Trophoblast cell (in vitro differentiated cells and primary cell): ENCODE results near the gene SPTSSA.

Source experiments
- DNase-seq, 2 donors: peaks; one replicate each; pipeline ENCODE4 v3.0.0-alpha.2; 2016
- H2AFZ ChIP-seq: 2 replicates; pipeline ENCODE4 v1.6.1; 2013; ENCODE audit warnings: low read length, moderate library complexity, mild to moderate bottlenecking; ENCODE audit not compliant: insufficient read depth, poor library complexity
- H2AK5ac ChIP-seq: 2 replicates; pipeline ENCODE4 v1.6.1; 2013; ENCODE audit warnings: mild to moderate bottlenecking, low read length
- H2BK120ac ChIP-seq: 2 replicates; pipeline ENCODE4 v1.6.1; 2013; ENCODE audit warnings: low read length, mild to moderate bottlenecking, moderate library complexity; ENCODE audit not compliant: insufficient read depth, poor library complexity
- H2BK12ac ChIP-seq: 2 replicates; pipeline ENCODE4 v1.6.1; 2013; ENCODE audit warnings: mild to moderate bottlenecking, low read length, moderate library complexity
- H2BK5ac ChIP-seq: 2 replicates; pipeline ENCODE4 v1.6.1; 2013; ENCODE audit warnings: low read length, low read depth, moderate library complexity, mild to moderate bottlenecking; ENCODE audit not compliant: poor library complexity
- H3K14ac ChIP-seq: 2 replicates; pipeline ENCODE4 v1.6.1; 2013; ENCODE audit warnings: mild to moderate bottlenecking, low read length
- H3K18ac ChIP-seq: 2 replicates; pipeline ENCODE4 v1.6.1; 2013; ENCODE audit warnings: mild to moderate bottlenecking, low read length
- H3K23ac ChIP-seq: 2 replicates; pipeline ENCODE4 v1.6.1; 2013; ENCODE audit warnings: low read length
- H3K27ac ChIP-seq: 2 replicates; pipeline ENCODE4 v1.5.1; 2013; ENCODE audit warnings: low read depth, mild to moderate bottlenecking, inconsistent platforms, low read length, moderate library complexity
- H3K27me3 ChIP-seq: 2 replicates; pipeline ENCODE4 v1.6.1; 2013; ENCODE audit warnings: inconsistent platforms, mild to moderate bottlenecking, low read length, moderate library complexity; ENCODE audit not compliant: insufficient read depth
- H3K36me3 ChIP-seq, 2 experiments: 1 replicate in 1 of 2; 2 replicates in 1 of 2; pipeline ENCODE4 v1.6.1; 2013; ENCODE audit warnings: low read length in 2 of 2, mild to moderate bottlenecking in 2 of 2, moderate library complexity in 1 of 2; ENCODE audit not compliant: insufficient read depth in 2 of 2, control insufficient read depth in 1 of 2
- H3K4ac ChIP-seq: 2 replicates; pipeline ENCODE4 v1.6.1; 2013; ENCODE audit warnings: low read depth, mild to moderate bottlenecking, low read length, moderate library complexity
- H3K4me1 ChIP-seq, 2 experiments: 1 replicate in 1 of 2; 2 replicates in 1 of 2; pipeline ENCODE4 v1.6.1; 2013; ENCODE audit warnings: low read length in 2 of 2, mild to moderate bottlenecking in 2 of 2, moderate library complexity in 1 of 2; ENCODE audit not compliant: insufficient read depth in 2 of 2, control insufficient read depth in 1 of 2
- H3K4me2 ChIP-seq: 2 replicates; pipeline ENCODE4 v1.6.1; 2013; ENCODE audit warnings: inconsistent platforms, mild to moderate bottlenecking, low read length, moderate library complexity
- H3K4me3 ChIP-seq: 2 replicates; pipeline ENCODE4 v1.5.1; 2013; ENCODE audit warnings: mild to moderate bottlenecking, low read depth, low read length, inconsistent platforms
- H3K79me1 ChIP-seq: one replicate; pipeline ENCODE4 v1.6.1; 2013; ENCODE audit warnings: low read length
- H3K79me2 ChIP-seq: 2 replicates; pipeline ENCODE4 v1.6.1; 2013; ENCODE audit warnings: low read length, mild to moderate bottlenecking; ENCODE audit not compliant: control insufficient read depth, insufficient read depth, poor library complexity
- H3K9ac ChIP-seq: 2 replicates; pipeline ENCODE4 v1.6.1; 2013; ENCODE audit warnings: mild to moderate bottlenecking, low read length
- H3K9me3 ChIP-seq: 2 replicates; pipeline ENCODE4 v1.6.1; 2013; ENCODE audit warnings: low read depth, mild to moderate bottlenecking, control low read depth, inconsistent platforms, low read length; ENCODE audit not compliant: insufficient read depth
- H4K12ac ChIP-seq: 2 replicates; pipeline ENCODE4 v1.6.1; 2013; ENCODE audit warnings: low read depth, mild to moderate bottlenecking, low read length, moderate library complexity
- H4K8ac ChIP-seq: 2 replicates; pipeline ENCODE4 v1.6.1; 2013; ENCODE audit warnings: low read depth, mild to moderate bottlenecking, low read length, moderate library complexity
- H4K91ac ChIP-seq: one replicate; pipeline ENCODE4 v1.6.1; 2013; ENCODE audit warnings: low read depth, mild to moderate bottlenecking, low read length, moderate library complexity
- WGBS: extraction: QIAGEN DNeasy Blood & Tissue Kit; methylation state at CpG from one replicate; pipeline ENCODE4 v1.1.7; 2013; ENCODE audit warnings: missing lambda C conversion rate; ENCODE audit not compliant: insufficient read length, insufficient coverage; ENCODE audit errors: extremely low coverage; 5-methylcytosine and 5-hydroxymethylcytosine counted together

SPTSSA gene

DNA sequence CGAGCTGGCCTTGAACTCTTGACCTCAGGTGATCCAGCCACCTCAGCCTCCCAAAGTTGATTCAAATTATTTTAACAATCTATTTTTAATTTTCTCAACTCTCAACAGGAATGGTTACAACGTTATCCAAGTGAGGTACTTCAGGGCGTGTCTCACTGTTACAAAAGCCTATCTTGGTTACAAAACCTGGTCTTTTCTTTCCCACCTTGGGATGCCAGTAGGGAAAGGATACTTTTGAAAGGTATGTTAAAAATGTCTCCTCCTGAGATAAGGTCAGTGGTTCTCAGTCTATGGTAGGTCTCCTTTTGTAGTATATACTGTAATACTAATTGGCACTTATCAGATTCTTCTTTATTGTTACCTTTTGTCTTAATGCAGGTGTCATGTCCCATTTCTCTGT lies 4.9 kb downstream of the SPTSSA start:
- no peak overlapping the region for H4K8ac ChIP-seq
- no peak overlapping the region for H3K4me3 ChIP-seq
- H4K91ac ChIP-seq, result no peak overlapping the region
- H2BK120ac ChIP-seq, result no peak overlapping the region
- H2BK12ac ChIP-seq, result no peak overlapping the region
- DNase-seq, result peak; percentile 31 to 74
- no peak overlapping the region for H3K23ac ChIP-seq
- no peak overlapping the region for H2BK5ac ChIP-seq
- peaks cover 0 to 5% of the 10 kb centered on the region in 2 experiments for H3K4me1 ChIP-seq
- H3K9me3 ChIP-seq, result no peaks in the 10 kb centered on the region
- no peak overlapping the region for H2AFZ ChIP-seq
- H3K79me1 ChIP-seq, result peaks cover 2% of the 10 kb centered on the region
- no CpG with 5 or more reads among the region's 3 CpGs for WGBS
- H3K36me3 ChIP-seq, result peaks cover 3% of the 10 kb centered on the region in 2 experiments
- H4K12ac ChIP-seq, result no peak overlapping the region
- no peak overlapping the region for H3K4ac ChIP-seq
- no peak overlapping the region for H3K14ac ChIP-seq
- H3K18ac ChIP-seq, result no peak overlapping the region
- no peaks in the 10 kb centered on the region for H3K79me2 ChIP-seq
- no peak overlapping the region for H3K27ac ChIP-seq
- no peak overlapping the region for H2AK5ac ChIP-seq
- no peak overlapping the region for H3K9ac ChIP-seq
- no peaks in the 10 kb centered on the region for H3K27me3 ChIP-seq
- no peak overlapping the region for H3K4me2 ChIP-seq

DNA sequence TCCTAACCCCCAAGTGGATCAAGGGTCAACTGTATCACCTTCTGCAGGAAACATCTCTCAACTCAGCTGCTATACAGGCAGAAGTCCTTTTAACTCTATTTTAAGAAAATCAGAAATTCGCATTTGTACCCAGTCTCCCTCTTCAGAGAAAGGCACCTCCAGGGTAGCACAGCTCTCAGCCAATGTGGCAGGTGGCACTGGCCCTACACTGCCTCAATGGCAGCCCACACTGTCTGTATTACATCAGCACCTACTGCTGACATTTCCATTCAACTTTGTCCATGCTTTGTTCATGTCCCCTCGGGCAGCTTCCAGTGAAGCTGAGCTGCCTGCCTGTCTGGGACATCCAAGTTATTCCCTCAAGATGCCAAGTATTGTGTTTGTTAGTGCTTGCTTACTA lies 8.8 kb downstream of the SPTSSA start:
- Histone ChIP-seq H4K12ac (no peak overlapping the region), H3K79me1 (no peaks in the 10 kb centered on the region), H3K4ac (no peak overlapping the region), H2AFZ (no peak overlapping the region), H3K79me2 (no peaks in the 10 kb centered on the region), H3K18ac (no peak overlapping the region), H2AK5ac (no peak overlapping the region), H4K8ac (no peak overlapping the region), H3K9ac (no peak overlapping the region), H3K9me3 (no peaks in the 10 kb centered on the region), H3K27ac (no peak overlapping the region), H3K23ac (no peak overlapping the region), H2BK120ac (no peak overlapping the region), H2BK12ac (no peak overlapping the region), H2BK5ac (no peak overlapping the region), H3K36me3 (peaks cover 3% of the 10 kb centered on the region in 2 experiments), H3K14ac (no peak overlapping the region), H3K4me1 (peaks cover 0 to 5% of the 10 kb centered on the region in 2 experiments), H3K27me3 (no peaks in the 10 kb centered on the region), H4K91ac (no peak overlapping the region), H3K4me2 (no peak overlapping the region), H3K4me3 (no peak overlapping the region)
- DNase-seq, result peak; percentile 20 to 32
- no CpG with 5 or more reads among the region's 2 CpGs for WGBS

DNA sequence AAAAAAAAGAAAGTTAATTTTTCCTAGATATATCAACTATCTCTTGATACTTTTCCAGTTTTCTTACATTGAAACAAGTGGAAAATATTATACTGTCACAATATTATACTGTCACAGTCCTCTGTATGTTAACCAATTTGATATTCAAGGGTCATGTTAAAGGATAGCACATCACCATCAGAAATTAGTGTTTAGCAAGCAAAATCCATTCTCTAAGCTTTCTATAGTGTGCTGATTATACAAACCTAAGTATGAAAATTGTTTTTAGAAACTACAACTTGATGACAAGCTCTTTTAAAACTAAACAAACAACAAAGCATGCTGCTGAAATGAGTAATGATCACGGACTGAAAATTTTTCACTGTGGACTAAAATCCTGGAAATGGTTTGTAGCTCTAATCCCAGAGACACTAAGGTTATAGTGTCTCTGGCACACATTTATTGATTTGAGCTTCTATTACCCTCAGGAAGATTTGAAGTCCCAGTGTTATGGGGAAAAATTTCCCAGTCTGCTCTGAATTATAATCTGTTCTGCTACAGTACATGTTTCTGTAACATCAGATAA lies 9.7 kb downstream of the SPTSSA start:
- no peak overlapping the region for H2BK12ac ChIP-seq
- H3K23ac ChIP-seq, result no peak overlapping the region
- H4K12ac ChIP-seq, result no peak overlapping the region
- no peak overlapping the region for H4K8ac ChIP-seq
- H2AFZ ChIP-seq, result no peak overlapping the region
- H3K9ac ChIP-seq, result no peak overlapping the region
- H3K27ac ChIP-seq, result no peak overlapping the region
- no peaks in the 10 kb centered on the region for H3K79me2 ChIP-seq
- no peaks in the 10 kb centered on the region for H3K79me1 ChIP-seq
- H2BK120ac ChIP-seq, result no peak overlapping the region
- WGBS, result no CpG with 5 or more reads among the region's 1 CpG
- no peak for DNase-seq
- H3K4me2 ChIP-seq, result no peak overlapping the region
- H3K27me3 ChIP-seq, result no peaks in the 10 kb centered on the region
- H2AK5ac ChIP-seq, result no peak overlapping the region
- no peaks in the 10 kb centered on the region for H3K9me3 ChIP-seq
- no peak overlapping the region for H3K4me3 ChIP-seq
- peaks cover 0 to 5% of the 10 kb centered on the region in 2 experiments for H3K4me1 ChIP-seq
- H4K91ac ChIP-seq, result no peak overlapping the region
- no peak overlapping the region for H3K18ac ChIP-seq
- no peak overlapping the region for H3K14ac ChIP-seq
- H2BK5ac ChIP-seq, result no peak overlapping the region
- H3K4ac ChIP-seq, result no peak overlapping the region
- peaks cover 3% of the 10 kb centered on the region in 2 experiments for H3K36me3 ChIP-seq

DNA sequence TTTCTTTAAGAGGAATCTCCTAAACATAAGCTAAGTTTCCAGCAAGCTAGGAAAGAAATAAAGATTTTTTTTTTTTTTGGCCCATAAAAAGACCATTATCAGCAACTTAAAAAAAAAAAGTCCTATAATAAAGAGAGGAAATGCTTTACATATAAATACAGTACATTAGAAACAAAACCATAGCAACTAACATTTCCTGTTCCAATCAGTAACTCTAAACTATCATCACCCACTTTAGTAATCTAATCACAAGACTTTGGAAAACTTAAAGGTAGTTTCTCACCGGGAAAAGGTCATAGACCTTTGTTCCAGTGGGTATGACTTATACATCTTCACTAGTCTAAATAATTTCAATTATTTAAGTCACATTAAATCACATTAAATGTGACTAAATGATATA lies 11.1 kb downstream of the SPTSSA start:
- Histone ChIP-seq H4K12ac (no peak overlapping the region), H3K79me1 (no peaks in the 10 kb centered on the region), H2AK5ac (no peak overlapping the region), H3K27ac (no peak overlapping the region), H3K4me3 (no peak overlapping the region), H2BK120ac (no peak overlapping the region), H3K18ac (no peak overlapping the region), H3K9ac (no peak overlapping the region), H2AFZ (no peak overlapping the region), H3K4me2 (no peak overlapping the region), H3K36me3 (peaks cover 3 to 4% of the 10 kb centered on the region in 2 experiments), H3K4ac (no peak overlapping the region), H3K9me3 (no peaks in the 10 kb centered on the region), H2BK5ac (no peak overlapping the region), H3K23ac (no peak overlapping the region), H4K8ac (no peak overlapping the region), H3K79me2 (no peaks in the 10 kb centered on the region), H3K14ac (no peak overlapping the region), H4K91ac (no peak overlapping the region), H3K27me3 (no peaks in the 10 kb centered on the region), H2BK12ac (no peak overlapping the region), H3K4me1 (peaks cover 0 to 5% of the 10 kb centered on the region in 2 experiments)
- WGBS, result no CpG with 5 or more reads among the region's 1 CpG
- no peak for DNase-seq
